ENCODE measurements around the gene RAB3D.

RAB3D gene

DNA sequence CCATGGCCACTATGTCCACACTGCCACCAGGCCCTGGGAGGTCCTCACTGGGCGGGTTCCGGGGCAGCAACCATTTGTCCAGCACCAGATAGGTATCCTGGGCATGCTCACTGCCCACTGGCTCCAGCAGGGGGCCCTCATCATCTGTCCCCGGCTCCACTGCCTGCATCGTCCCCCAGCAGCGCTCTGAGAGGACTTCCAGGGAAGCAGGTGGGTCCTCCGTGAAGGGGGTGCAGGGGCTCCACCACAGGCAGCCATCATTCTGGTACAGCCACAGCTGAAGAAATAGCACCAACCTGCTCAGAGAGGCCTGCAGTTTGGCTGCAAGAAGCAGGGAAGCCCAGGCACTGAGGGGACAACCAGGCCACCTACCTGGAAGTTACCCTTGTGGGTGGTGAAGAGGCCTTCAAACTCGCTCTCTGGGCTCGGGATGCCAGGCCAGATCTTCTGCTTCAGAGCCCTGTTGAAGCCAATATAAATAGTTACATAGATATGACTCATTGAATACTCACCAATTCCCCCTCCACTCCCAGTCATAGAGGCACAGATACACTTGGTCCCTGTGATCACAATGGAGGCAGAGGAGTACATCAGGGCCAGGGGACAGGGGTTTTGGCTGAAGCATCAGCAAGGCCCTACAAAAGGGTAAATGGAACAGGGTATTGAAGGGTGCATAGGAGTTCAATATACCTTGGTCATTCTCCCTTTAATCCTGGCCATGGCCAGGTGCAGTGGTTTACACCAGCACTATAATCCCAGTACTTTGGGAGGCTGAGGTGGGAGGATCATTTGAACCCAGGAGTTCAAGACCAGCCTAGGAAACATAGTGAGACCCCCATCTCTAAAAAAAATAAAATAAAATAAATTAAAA is 39.1 kb upstream of the RAB3D start:
- Histone ChIP-seq H3K9ac (ENCODE audit: low read length in 5 of 5) (no peak overlapping the region), H3K4me1 (ENCODE audit: control insufficient read depth in 5 of 5, insufficient read depth in 5 of 5, low read length in 5 of 5) (peaks cover 6 to 59% (median 54%) of the 10 kb centered on the region in 5 donors), H3K27ac (ENCODE audit: low read depth, low read length) (no peak overlapping the region), H3K4me3 (ENCODE audit: low read depth in 1 of 5, low read length in 5 of 5) (no peak overlapping the region), H3K27me3 (ENCODE audit: control insufficient read depth in 5 of 5, insufficient read depth in 4 of 5, low read length in 5 of 5) (peaks cover 5 to 14% (median 8%) of the 10 kb centered on the region in 5 donors), H3K36me3 (ENCODE audit: control insufficient read depth in 5 of 5, insufficient read depth in 5 of 5, low read length in 5 of 5) (peaks cover 0 to 9% (median 6%) of the 10 kb centered on the region in 5 donors), H3K9me3 (ENCODE audit: control insufficient read depth in 5 of 5, low read length in 5 of 5) (no peaks in the 10 kb centered on the region)

DNA sequence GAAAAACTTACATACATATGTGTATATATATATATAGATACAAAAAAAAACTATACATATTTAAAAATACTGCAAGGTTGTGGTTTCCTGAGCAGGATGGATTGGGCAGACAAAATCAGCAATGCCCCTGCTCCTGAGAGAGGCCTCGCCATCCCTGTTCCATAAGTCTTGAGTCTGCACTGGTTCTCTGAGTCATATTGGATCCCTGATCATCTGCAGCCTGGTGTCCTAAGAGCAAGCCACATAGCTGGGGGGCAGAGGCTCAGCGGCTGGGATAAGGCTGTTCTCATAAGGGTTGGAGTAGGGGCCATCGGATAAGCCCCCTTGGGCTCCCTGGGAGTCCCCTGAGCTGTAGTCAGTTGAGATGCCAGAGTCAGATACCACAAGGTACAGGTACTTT is 38.3 kb upstream of the RAB3D start:
- Histone ChIP-seq H3K27me3 (ENCODE audit: control insufficient read depth in 5 of 5, insufficient read depth in 4 of 5, low read length in 5 of 5) (peaks cover 2 to 8% (median 3%) of the 10 kb centered on the region in 5 donors), H3K9me3 (ENCODE audit: control insufficient read depth in 5 of 5, low read length in 5 of 5) (no peaks in the 10 kb centered on the region), H3K9ac (ENCODE audit: low read length in 5 of 5) (no peak overlapping the region), H3K4me3 (ENCODE audit: low read depth in 1 of 5, low read length in 5 of 5) (no peak overlapping the region), H3K36me3 (ENCODE audit: control insufficient read depth in 5 of 5, insufficient read depth in 5 of 5, low read length in 5 of 5) (peaks cover 0 to 9% (median 6%) of the 10 kb centered on the region in 5 donors), H3K4me1 (ENCODE audit: control insufficient read depth in 5 of 5, insufficient read depth in 5 of 5, low read length in 5 of 5) (peaks cover 6 to 51% (median 46%) of the 10 kb centered on the region in 5 donors), H3K27ac (ENCODE audit: low read depth, low read length) (no peak overlapping the region)

DNA sequence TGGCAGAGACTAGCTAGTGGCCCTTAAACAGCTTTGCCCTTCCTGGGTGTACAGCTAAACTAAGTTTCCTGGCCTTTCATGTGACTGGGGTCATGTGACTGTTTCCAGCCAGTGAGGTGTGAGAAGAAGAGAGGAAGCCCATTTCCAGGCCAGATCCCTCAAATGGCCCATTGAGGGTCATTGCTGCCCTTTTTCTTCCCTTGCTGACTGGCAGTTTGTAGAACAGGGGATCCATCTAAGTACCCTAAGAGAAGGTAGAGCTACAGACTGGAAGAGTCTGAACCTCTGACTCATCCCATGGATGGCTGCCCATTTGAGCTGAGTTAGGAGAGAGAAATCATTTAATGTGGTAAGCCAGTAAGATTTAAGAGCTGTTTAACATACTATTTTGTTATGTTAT is 37.8 kb upstream of the RAB3D start:
- Histone ChIP-seq H3K27me3 (ENCODE audit: control insufficient read depth in 5 of 5, insufficient read depth in 4 of 5, low read length in 5 of 5) (peaks cover 0 to 5% (median 0%) of the 10 kb centered on the region in 5 donors), H3K27ac (ENCODE audit: low read depth, low read length) (no peak overlapping the region), H3K9me3 (ENCODE audit: control insufficient read depth in 5 of 5, low read length in 5 of 5) (no peaks in the 10 kb centered on the region), H3K4me3 (ENCODE audit: low read depth in 1 of 5, low read length in 5 of 5) (no peak overlapping the region), H3K4me1 (ENCODE audit: control insufficient read depth in 5 of 5, insufficient read depth in 5 of 5, low read length in 5 of 5) (peaks cover 6 to 48% (median 44%) of the 10 kb centered on the region in 5 donors), H3K9ac (ENCODE audit: low read length in 5 of 5) (peak overlapping the region in 1 of 5 donors; percentile 26), H3K36me3 (ENCODE audit: control insufficient read depth in 5 of 5, insufficient read depth in 5 of 5, low read length in 5 of 5) (peaks cover 0 to 9% (median 6%) of the 10 kb centered on the region in 5 donors)

DNA sequence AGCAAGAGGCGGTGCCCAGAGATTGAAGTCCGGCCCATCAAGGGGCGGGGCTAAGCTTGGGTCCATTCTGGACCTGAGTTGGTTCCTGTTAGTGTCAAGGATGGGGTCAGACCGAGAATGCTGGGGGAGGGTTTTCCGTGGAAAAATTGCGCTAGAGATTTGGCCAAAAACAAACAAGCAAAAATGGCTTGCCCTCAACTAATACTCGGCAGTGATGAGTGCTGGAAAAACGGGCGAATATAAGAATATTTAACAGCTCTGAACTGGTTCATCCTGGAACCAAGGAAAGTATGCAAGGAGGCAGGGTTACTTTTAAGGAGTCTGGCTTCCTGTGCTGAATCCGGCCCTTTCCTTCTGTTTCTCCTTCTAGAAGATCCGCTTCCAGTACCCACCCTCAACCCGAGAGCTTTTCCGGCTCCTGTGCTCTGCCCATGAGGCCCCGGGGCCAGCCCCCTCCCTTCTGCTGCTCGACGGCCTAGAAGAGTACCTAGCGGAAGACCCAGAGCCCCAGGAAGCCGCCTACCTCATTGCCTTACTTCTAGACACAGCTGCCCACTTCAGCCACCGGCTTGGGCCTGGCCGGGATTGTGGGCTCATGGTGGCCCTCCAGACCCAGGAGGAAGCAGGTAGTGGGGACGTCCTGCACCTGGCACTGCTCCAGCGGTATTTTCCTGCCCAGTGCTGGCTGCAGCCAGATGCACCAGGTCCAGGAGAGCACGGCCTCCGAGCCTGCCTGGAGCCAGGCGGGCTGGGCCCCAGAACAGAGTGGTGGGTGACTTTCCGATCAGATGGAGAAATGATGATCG is 35.9 kb upstream of the RAB3D start:
- Histone ChIP-seq H3K9me3 (ENCODE audit: control insufficient read depth in 5 of 5, low read length in 5 of 5) (no peaks in the 10 kb centered on the region), H3K4me3 (ENCODE audit: low read depth in 1 of 5, low read length in 5 of 5) (peak overlapping the region; percentile 61 to 90 (median 81)), H3K9ac (ENCODE audit: low read length in 5 of 5) (peak overlapping the region in 4 of 5 donors; percentile 42 to 82 (median 62)), H3K4me1 (ENCODE audit: control insufficient read depth in 5 of 5, insufficient read depth in 5 of 5, low read length in 5 of 5) (peaks cover 4 to 30% (median 30%) of the 10 kb centered on the region in 5 donors), H3K27me3 (ENCODE audit: control insufficient read depth in 5 of 5, insufficient read depth in 4 of 5, low read length in 5 of 5) (no peaks in the 10 kb centered on the region), H3K27ac (ENCODE audit: low read depth, low read length) (peak overlapping the region; percentile 92), H3K36me3 (ENCODE audit: control insufficient read depth in 5 of 5, insufficient read depth in 5 of 5, low read length in 5 of 5) (peaks cover 0 to 9% (median 6%) of the 10 kb centered on the region in 5 donors)

DNA sequence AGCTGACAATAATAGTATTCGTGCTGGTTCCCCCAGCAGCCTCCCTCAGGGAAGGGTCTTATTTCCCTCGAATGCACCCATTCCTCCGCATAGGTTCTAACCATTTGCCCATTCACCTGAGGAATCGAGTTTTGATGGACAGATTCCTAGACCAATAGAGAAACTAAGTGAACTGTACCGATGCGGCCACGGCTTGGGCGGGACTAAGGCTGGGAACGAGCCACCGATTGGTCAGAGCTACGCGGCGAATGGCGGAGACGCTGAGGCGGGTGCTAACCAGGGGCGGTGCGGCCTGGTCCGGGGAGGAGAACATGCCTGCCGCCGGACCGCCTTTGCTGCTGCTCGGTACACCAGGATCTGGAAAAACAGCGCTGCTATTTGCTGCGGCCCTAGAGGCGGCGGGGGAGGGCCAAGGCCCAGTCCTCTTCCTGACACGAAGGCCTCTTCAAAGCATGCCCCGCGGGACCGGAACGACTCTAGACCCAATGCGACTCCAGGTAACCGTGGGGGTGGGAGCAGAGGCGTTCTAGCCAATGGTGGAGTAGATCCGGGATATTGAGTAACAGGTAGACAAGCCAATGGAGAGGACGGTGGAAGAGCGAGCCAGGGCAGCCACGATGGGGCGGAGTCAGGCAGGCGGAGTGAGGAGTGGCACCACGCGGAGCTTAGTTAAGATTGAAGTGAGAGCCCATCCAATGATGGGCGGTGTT is 35.1 kb upstream of the RAB3D start, which contains the start of gene SWSAP1:
SWSAP1 (plus strand) TSS at position 234 of the 710 bp plus-strand sequence; CDS start at position 249, 15 bp downstream.
- Histone ChIP-seq H3K9me3 (ENCODE audit: control insufficient read depth in 5 of 5, low read length in 5 of 5) (no peaks in the 10 kb centered on the region), H3K4me3 (ENCODE audit: low read depth in 1 of 5, low read length in 5 of 5) (peak within 1 kb of the TSS; percentile 68 to 90 (median 81)), H3K27me3 (ENCODE audit: control insufficient read depth in 5 of 5, insufficient read depth in 4 of 5, low read length in 5 of 5) (no peaks in the 10 kb centered on the region), H3K27ac (ENCODE audit: low read depth, low read length) (peak within 1 kb of the TSS; percentile 92), H3K36me3 (ENCODE audit: control insufficient read depth in 5 of 5, insufficient read depth in 5 of 5, low read length in 5 of 5) (peaks cover 0 to 9% (median 6%) of the 10 kb centered on the region in 5 donors), H3K4me1 (ENCODE audit: control insufficient read depth in 5 of 5, insufficient read depth in 5 of 5, low read length in 5 of 5) (peaks cover 2 to 26% (median 25%) of the 10 kb centered on the region in 5 donors), H3K9ac (ENCODE audit: low read length in 5 of 5) (peak within 1 kb of the TSS; percentile 70 to 85 (median 82))

DNA sequence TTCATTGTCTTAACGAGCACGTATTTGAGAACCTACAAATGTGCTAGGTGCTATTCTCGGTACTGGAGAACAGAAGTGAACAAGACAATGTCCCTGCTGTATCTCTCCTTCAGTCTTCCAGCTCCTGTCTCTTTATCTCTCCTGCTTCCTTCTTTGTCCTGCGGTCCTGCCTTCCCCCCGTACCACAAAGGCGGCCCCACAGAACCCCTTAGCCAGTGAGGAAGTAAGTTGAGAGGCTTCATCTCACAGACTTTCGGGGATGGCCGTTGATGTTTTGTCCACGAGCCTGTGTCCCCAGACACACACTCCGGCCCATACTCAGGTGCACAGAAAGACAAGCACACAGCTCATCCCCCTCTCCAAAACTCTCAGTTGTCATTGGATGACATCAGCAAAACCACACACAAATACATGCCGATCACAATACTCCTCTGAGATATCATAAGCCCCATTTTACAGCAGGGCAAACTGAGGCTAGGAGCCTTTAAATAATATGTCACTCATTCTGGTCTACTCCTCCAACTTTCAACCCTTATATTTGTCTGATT is 34.5 kb upstream of the RAB3D start:
- peak overlapping the region; percentile 92 for H3K27ac ChIP-seq (ENCODE audit: low read depth, low read length)
- peaks cover 2 to 26% (median 25%) of the 10 kb centered on the region in 5 donors for H3K4me1 ChIP-seq (ENCODE audit: control insufficient read depth in 5 of 5, insufficient read depth in 5 of 5, low read length in 5 of 5)

DNA sequence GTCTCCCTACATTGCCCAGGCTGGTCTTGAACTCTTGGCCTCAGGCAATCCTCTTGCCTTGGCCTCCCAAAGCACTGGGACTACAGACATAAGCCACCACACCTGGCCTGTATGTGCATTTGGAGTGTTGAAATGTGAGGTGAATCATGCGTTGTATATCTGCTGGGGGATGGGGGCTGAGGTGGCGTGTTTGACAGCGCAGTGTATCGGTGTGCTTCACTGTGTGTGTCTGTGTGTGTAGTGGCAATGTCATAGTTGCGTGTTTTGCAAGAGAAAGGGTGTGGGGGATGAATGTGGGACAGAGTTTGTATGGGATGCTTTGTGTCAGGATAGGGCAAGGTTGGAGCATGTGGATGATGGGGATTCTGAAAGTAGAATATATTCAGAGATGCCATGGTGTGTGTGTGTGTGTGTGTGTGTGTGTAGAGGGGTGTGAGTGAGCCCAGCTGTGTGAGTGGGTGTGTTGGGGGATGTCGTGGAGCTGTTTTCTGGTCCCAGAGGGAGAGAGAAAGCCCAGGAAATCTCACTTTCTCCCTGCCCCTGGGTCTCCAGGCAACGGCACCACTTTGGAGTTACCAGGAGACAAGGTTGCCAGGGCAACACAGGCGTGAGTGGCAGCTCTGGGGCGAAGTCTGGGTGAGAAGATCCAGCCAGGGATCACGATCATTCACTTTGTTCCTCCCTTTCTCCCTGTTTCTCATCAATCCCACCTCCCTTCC is 33.9 kb upstream of the RAB3D start:
- peaks cover 0 to 9% (median 5%) of the 10 kb centered on the region in 5 donors for H3K36me3 ChIP-seq (ENCODE audit: control insufficient read depth in 5 of 5, insufficient read depth in 5 of 5, low read length in 5 of 5)
- H3K4me3 ChIP-seq (ENCODE audit: low read depth in 1 of 5, low read length in 5 of 5), result peak overlapping the region in 1 of 5 donors; percentile 66
- peaks cover 2 to 26% (median 25%) of the 10 kb centered on the region in 5 donors for H3K4me1 ChIP-seq (ENCODE audit: control insufficient read depth in 5 of 5, insufficient read depth in 5 of 5, low read length in 5 of 5)
- H3K9ac ChIP-seq (ENCODE audit: low read length in 5 of 5), result no peak overlapping the region
- H3K27me3 ChIP-seq (ENCODE audit: control insufficient read depth in 5 of 5, insufficient read depth in 4 of 5, low read length in 5 of 5), result no peaks in the 10 kb centered on the region
- no peaks in the 10 kb centered on the region for H3K9me3 ChIP-seq (ENCODE audit: control insufficient read depth in 5 of 5, low read length in 5 of 5)
- no peak overlapping the region for H3K27ac ChIP-seq (ENCODE audit: low read depth, low read length)

More for the DNA sequence above, 34.5 kb upstream of the RAB3D start:
- H3K9me3 ChIP-seq (ENCODE audit: control insufficient read depth in 5 of 5, low read length in 5 of 5), result no peaks in the 10 kb centered on the region
- H3K27me3 ChIP-seq (ENCODE audit: control insufficient read depth in 5 of 5, insufficient read depth in 4 of 5, low read length in 5 of 5), result no peaks in the 10 kb centered on the region
- peak overlapping the region in 3 of 5 donors; percentile 32 to 85 (median 83) for H3K9ac ChIP-seq (ENCODE audit: low read length in 5 of 5)
- H3K36me3 ChIP-seq (ENCODE audit: control insufficient read depth in 5 of 5, insufficient read depth in 5 of 5, low read length in 5 of 5), result peaks cover 0 to 9% (median 7%) of the 10 kb centered on the region in 5 donors
- H3K4me3 ChIP-seq (ENCODE audit: low read depth in 1 of 5, low read length in 5 of 5), result peak overlapping the region; percentile 66 to 90 (median 81)

DNA sequence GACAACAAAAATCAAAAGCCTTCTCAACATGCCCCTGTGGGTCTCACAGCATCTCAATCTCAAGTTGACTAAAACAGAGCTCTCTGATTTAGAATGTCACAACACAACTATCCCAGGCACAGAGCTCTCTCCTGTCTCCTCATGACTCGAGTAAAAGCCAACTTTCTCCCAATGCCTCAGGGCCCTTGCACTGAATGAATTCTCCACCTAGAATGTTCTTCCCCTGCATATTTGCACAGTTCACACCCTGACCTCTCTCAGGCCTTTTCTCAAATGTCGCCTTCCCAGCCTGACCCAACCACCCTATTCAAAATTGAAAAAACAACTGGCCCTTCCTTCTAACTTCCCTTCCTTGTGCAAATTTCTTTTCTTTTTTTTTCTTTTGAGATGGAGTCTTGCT is 31.3 kb upstream of the RAB3D start:
- H3K36me3 ChIP-seq (ENCODE audit: control insufficient read depth in 5 of 5, insufficient read depth in 5 of 5, low read length in 5 of 5), result peaks cover 0 to 18% (median 4%) of the 10 kb centered on the region in 5 donors
- H3K4me3 ChIP-seq (ENCODE audit: low read depth in 1 of 5, low read length in 5 of 5), result no peak overlapping the region
- H3K9me3 ChIP-seq (ENCODE audit: control insufficient read depth in 5 of 5, low read length in 5 of 5), result no peaks in the 10 kb centered on the region
- H3K27ac ChIP-seq (ENCODE audit: low read depth, low read length), result no peak overlapping the region
- H3K27me3 ChIP-seq (ENCODE audit: control insufficient read depth in 5 of 5, insufficient read depth in 4 of 5, low read length in 5 of 5), result no peaks in the 10 kb centered on the region
- no peak overlapping the region for H3K9ac ChIP-seq (ENCODE audit: low read length in 5 of 5)
- H3K4me1 ChIP-seq (ENCODE audit: control insufficient read depth in 5 of 5, insufficient read depth in 5 of 5, low read length in 5 of 5), result peaks cover 2 to 17% (median 14%) of the 10 kb centered on the region in 5 donors

DNA sequence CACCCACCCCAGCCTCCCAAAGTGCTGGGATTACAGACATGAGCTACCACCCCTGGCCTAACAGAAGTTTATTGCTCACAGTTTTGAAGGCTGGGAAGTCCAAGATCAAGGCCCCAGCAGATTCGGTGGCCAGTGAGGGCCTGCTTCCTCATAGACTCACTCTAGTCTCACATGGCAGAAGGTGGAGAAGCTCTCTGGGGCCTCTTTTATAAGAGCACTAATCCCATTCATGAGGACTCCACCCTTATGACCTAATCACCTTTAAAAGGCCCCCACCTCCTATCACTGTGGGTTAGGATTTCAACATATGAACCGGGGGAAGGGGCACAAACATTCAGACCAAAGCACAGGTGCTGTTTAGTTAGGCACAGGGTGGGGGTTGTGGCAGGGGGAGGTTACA is 28.1 kb upstream of the RAB3D start:
- peaks cover 0 to 44% (median 16%) of the 10 kb centered on the region in 5 donors for H3K36me3 ChIP-seq (ENCODE audit: control insufficient read depth in 5 of 5, insufficient read depth in 5 of 5, low read length in 5 of 5)
- H3K27me3 ChIP-seq (ENCODE audit: control insufficient read depth in 5 of 5, insufficient read depth in 4 of 5, low read length in 5 of 5), result no peaks in the 10 kb centered on the region
- no peaks in the 10 kb centered on the region for H3K4me1 ChIP-seq (ENCODE audit: control insufficient read depth in 5 of 5, insufficient read depth in 5 of 5, low read length in 5 of 5)
- no peak overlapping the region for H3K4me3 ChIP-seq (ENCODE audit: low read depth in 1 of 5, low read length in 5 of 5)
- no peaks in the 10 kb centered on the region for H3K9me3 ChIP-seq (ENCODE audit: control insufficient read depth in 5 of 5, low read length in 5 of 5)
- H3K9ac ChIP-seq (ENCODE audit: low read length in 5 of 5), result no peak overlapping the region
- H3K27ac ChIP-seq (ENCODE audit: low read depth, low read length), result no peak overlapping the region

Measured in subcutaneous abdominal adipose tissue (tissue), 5 donors.